GM19328 (cell line): ENCODE results near the gene VSIG2.

Experiments
- ATAC-seq: cut with Tn5 transposase; IDR thresholded peaks from one replicate; pipeline ENCODE4 v1.9.1; 2021; ENCODE audit warnings: mild to moderate bottlenecking, moderate library complexity; ENCODE audit not compliant: unreplicated experiment

The VSIG2 gene

DNA sequence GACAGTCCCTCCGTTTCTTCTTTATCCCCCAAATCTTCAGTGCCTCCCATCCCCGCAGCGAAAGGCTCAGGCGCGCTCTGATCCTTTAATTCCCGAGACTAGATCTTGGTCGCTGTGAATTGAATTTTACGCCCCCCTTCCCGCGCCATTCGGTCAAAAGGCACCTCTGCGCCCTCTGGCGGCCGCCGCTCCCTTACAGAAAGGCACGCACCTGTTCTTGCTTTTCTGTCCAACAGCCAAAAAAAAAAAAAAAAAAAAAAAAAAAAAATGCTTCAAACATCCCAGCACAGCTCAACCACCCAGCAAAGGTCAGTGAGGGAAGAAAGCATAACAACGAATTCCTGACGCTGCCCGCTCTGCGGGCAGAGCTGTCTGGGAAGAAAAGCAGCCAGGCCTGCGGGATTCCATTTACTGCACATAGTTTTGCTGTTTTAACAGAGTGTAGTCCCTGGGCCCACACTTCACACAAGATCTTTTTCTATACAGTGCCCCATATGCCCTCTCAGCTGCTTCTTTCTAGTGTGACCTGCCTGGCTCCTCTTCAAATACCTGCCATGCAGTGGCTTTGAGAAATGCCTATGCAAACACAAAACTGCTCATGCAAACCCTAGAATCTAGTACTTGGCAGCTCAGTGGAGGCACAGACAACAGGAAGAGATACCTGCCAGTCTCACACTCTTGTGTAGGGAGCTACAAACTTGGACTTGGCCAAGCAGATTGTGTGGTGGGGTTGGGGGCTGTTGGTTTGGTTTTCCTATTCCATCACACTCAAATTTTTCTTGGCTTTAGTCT lies 11.3 kb upstream of the VSIG2 start:
- ATAC-seq = no peak

DNA sequence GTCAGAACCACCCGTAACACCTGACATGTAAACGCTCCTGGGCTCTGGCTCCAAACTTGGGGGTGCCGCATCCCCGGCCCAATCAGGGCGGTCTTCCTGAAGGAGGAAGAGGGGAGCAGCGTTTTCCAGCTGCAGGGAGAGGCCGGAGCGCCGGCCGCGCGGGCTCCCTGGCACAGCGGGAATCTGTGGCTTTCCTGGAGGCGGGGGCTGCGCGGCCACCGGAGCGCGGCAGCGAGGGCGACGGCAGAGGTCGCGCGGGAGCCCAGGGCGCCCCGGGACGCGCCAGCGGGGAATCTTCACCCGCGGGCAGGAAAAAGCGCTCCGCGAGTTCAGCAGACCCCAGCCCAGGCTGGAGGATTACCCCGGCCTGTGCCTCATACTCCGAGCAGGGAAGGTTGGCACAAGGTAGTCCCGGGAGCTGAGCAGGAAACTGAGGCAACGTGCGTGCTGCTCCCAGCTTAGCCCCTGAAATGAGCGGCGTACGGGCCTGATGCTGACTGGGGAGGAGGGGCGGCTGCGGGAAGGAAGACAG lies 10.6 kb upstream of the VSIG2 start:
- peak; percentile 2 for ATAC-seq

DNA sequence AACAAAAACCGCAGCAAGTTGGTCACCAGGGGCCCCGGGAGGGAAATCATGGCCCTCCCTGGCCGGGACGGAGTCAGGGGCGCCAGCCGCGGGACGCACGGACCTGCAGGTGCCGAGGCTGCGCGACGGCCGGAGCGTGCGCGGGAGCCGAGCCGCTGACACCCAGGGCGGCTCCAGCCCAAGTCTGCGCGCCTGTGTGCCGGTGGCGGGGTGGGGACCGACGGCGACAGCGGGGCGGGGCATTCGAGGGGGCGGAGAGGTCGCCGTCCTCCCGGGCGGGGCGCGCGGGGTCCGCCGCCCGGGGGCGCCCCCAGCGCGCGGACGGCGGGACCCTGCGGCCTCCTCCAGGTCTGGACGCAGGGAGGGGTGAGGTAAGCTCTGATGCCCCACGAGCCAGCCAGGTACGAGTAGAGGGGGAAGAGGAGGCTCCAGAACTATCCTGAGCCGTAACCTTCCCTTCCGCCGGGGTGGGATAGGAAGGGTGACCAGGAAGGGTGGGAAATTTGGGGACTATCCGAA lies 10.1 kb upstream of the VSIG2 start, which contains the start of gene ESAM:
Gene ESAM, minus strand, starts transcription at position 186 of the 519 bp plus-strand sequence. Its CDS starts 136 bp downstream, at position 50.
- ATAC-seq = peak; percentile 54

DNA sequence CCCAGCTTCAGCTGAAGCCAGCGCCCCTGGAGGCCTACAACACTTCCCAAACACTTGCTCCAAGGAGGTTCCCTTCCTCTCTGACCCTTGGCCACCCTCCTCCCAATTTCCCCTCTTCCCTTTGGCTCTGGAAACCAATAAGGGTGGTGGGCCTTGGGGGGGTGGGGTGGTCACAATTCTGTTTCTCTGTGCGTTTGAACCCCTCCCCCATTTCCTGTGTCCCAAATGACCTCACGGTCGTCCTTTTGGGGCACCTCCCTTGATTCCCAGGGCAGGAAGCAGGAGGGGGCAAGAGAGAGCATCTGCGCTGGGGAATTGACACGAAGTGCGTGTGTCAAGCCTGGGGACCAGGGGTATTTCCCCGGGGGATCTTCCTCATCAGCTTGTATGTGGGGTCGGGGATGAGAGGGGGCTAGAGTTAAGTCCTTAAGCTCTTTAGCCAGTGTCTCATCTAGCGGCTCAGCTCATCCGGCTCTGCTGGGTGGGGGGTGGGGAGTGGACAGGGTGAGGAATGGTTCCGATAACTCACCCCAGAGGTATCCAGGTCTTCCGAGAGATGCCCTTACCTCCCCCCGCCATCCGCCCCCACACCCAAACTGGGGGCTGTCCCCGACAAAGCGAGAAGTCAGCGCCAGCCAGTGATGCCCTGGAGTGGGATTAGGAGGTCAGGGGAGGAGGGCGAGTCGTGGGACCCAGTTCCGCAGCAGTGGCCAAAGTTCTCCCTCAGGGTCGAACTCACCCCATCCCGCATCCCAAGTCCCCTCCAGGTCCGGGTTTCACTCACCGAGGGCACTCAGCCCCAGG lies 9.4 kb upstream of the VSIG2 start:
- no peak for ATAC-seq

DNA sequence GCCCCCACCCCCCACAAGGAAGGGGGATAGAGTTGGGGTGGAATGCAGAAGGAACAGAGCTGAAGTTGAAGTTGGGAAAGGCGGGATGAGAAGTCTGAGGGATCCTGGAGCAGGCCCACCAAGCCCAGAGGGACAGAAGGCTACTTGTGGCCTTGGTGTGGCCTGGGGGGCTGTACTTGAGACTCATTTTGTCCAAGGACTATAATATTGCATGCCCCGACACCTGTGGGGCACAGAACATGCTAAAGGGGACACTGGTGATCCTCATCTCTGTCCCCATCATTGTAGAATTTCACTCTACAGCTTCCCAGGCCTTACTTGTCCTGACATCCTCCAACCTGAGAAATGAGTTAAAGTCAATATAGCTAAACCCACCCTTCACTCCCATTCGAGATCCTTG lies 8.8 kb upstream of the VSIG2 start:
- no peak for ATAC-seq

DNA sequence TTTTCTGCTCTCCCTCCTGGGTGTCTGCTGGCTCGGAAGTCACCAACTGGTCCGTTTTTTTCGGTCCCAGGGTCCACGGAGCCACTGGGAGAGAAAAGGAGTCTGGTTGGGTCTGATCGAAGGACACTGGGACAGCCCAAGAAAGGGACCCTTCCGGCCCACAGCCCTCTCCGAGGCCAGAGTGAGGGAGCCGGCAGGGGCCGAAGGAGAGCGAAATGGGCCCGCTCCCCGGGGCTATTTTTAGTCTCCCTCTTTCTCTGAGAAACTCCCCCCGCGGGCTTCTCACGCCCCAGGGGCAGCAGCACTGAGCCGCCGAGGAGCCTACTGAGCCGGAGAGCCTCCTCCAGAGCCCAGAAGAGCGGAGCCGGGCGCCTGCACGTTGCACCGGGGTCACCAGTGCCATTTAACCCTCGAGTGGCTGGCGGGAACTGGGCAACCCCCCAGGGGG lies 8.2 kb upstream of the VSIG2 start:
- ATAC-seq = no peak

DNA sequence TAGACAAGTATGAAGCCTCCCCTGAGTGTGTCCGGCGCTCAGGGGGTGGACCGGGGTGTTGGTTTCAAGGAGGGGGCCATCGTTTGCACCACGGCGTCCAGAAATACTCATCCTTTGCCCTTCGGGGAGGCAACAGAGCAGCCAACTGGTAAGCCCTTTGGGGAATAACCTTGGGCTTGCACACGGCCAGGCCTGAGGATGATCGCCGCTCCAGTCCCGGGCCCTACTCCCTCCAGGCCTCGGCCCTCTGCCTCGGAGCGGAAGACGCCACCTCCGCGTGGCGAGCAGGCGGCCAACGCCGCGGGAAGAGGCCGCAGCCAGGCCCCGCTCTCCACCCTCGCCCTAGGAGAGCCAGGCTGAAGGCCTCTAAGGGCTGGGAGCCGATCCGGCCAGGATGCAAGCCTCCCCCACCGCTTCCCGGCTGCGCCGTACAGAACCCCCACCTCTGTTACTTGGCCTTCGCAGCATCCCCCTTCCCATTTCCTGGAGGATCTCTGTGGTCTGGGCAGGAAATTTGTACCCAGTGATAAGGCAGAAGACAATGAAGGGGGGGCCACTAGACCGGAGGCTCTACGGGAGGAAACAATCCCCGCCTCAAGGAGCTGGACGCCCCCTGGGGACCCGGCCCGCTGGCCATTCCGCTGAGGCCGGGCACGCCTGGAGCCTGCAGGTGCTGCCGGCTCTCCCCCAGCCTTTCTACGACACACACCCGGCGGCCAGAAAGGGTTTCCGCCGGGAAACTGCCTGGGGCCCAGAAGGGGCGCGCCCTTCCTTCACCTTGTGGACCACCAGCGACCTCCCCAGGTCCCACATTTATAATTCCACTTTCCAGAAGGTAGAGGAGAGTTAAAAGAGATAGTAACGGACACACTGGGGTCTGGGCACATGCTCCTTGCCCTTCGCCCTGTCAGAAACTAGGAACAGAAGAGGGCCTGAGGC lies 7.5 kb upstream of the VSIG2 start:
- no peak for ATAC-seq

DNA sequence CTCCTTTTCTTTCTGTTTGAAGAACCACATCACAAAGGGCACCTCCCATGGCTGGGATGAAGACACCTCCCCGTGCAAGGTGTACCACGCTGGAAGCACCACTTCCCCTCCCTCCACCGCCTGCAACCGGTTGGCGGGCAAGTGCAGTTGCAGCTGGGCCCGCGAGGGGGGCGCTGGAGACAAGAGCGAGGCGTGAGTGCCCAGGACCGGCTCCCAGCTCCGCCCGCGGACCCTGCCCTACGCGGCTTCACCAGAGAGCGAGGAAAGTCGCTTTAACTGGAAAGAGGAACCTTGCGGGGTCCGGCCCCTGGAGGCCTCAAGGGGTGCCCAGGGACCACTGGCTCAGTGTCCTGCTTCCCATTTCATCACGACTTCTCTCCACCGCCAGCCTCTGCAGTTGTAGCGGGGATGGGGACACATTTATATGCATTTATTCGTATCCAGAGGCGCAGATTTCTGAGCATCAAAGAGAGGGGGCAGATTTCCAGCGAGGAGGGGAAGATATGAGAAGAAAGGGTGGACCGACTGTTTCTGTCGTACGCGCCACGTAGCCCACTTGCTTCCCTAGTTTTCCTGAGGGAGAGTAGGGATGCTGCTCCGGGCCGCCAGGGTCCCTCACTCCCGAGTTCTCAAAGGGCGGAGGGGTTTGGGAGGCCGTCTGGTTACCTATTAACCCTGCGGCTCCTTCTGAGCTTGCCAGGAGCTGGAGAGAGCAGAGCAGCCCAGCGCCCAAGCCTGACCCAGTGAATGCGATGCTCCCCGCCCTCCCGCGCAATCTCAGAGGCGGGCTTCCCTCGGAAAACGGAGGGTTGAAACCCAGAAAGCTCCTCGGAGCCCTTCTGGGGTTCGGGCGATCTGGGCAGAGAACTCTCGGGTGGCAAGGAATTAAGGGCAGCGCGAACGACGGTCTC lies 6.6 kb upstream of the VSIG2 start:
- peak; percentile 49 for ATAC-seq

DNA sequence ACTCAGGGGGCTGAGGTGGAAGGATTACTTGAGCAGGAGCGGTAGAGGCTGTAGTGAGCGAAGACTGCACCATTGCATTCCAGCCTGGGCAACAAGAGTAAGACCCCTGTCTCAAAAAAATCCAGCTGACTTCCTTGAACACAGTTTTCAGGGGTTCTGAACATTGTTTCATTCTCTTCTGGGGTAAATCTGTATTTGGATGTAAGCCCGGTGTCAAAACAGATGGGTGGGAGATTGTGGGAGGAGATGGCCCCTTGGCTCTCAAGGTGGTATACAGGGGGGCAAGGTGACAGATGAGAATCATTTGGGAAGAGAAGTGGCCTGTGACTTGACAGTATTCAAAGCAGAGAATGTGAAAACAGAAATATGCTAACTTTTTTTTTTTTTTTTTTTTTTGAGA lies 5.3 kb upstream of the VSIG2 start:
- no peak for ATAC-seq

DNA sequence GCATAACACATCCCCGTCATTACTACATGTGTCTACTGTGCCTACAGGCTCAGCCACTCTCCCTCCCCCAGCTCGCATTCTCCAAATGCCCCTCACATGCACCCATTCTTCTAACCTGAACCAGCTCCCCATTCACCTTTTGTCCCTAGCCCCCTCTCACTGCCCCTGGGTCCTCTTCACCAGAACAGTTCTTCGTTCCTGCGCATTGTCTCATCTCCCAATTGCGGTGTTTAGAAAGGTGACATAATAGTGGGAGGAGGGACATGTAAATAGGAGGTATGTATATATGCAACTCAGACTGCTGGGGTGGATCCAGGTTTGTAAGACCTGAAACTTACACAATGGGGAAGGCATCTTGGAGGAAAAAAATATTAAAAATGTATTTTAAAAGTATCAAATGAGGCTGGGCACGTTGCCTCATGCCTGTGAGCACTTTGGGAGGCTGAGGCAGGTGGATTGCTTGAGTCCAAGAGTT lies 4.7 kb upstream of the VSIG2 start:
- no peak for ATAC-seq

DNA sequence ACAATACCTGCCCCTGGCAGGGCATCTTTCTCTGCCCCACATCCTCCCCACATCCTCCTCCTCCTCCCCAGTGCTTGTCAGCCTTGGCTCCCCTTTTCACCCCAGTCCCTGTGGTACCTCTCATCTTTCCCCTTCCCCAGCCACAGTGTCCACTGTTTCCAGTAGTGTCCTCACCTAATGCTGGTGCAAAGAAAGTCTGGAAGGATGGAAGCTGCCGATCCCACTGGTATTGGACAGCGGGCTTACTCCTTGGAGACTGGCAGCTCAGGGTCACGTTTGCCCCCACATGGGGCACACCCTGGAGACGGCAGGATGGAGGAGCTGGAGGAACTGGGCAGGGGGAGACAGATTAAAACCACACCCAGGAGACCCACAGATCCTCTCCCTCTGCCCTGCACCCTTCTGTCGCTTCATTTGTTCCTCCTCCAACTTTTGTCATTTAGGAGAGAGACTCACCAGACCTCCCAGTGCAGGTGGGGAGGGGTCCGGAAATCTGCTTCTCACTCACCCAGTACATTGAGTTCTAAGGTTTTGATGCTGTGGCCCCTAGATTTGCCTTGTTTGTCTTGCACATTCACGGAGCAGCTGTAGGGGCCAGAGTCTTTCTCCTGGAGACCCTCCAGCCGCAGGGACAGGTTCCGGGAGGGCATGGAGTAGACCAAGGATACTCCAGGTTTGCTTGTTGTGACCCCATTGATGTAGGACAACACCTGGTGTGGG lies 4.1 kb upstream of the VSIG2 start:
- no peak for ATAC-seq

DNA sequence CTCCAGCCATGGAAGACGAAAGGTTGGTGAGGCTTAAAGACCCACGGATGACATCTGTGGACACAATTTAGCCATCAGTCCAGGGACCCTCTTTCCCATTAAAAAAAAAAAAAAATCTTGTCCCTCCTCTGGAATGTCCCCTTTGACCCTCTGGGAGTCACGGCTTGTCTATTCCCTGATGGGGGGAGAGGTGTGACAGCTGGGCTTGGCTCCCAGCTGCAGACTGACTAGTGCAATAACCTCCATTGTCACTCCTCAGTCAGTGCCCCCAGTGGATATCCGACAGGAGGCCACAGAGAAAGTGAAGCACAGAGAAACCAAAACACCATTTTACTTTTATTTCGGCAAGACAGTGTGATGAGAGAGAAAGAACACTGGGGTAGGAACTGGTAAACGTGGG lies 2.7 kb upstream of the VSIG2 start:
- ATAC-seq = no peak

DNA sequence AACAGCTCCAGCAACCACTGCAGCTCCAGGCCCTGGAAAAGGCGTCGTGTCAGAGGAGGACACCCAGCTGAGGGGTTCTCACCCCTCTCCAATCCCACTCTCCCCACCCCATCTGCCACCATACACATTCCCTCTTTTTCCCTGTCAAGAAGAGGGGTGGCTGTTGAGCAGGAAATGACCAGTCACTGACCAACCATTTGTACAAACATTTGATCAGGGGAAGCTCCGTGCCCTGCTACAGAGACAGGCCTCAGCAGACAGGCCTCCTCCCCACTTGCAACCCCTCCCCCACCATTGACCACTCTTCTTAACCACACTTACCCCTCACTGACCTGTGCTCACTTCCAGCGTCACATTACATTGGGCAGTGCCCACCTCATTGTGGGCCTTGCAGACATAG lies 2.3 kb upstream of the VSIG2 start:
- ATAC-seq = no peak

DNA sequence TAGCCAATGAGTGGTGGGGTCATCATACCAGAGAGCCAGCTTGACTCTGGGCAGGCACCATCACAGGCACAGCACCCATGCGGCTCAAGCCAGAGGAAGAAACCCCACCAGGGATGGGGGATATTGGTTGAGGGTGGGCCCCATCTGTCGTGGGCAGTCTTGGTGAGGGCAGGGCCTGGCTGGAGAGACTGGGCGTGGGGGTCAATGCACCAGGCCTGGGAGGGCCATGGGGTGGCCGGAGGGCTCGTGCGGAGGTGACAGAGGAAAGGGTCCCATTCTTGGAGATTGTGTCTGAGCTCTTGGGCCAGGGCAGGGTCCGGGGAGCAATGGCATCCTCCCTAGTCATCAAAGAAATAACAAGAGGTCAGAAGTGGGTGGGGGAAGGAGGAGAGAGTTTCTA lies 1.6 kb upstream of the VSIG2 start:
- ATAC-seq = no peak

DNA sequence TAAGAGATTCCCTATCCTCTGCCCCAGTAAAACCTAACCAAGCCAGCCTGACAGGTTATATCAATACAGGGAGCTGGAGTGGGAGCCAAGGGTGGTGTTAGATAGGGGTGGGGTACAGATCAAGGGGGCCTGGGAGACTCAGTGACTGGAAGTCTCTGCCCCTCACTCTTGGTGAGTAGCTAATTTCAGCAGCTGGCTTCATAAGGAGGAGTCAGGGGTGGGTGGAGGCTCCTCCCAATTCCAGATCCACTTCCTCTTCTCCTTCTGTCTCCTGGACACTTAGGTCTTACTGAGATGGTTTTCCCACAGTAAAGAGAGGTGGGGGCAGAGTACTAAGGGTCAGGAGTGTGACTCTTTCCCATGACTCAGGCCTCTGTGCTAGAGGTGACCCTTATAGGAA lies 1.1 kb upstream of the VSIG2 start:
- ATAC-seq = no peak

DNA sequence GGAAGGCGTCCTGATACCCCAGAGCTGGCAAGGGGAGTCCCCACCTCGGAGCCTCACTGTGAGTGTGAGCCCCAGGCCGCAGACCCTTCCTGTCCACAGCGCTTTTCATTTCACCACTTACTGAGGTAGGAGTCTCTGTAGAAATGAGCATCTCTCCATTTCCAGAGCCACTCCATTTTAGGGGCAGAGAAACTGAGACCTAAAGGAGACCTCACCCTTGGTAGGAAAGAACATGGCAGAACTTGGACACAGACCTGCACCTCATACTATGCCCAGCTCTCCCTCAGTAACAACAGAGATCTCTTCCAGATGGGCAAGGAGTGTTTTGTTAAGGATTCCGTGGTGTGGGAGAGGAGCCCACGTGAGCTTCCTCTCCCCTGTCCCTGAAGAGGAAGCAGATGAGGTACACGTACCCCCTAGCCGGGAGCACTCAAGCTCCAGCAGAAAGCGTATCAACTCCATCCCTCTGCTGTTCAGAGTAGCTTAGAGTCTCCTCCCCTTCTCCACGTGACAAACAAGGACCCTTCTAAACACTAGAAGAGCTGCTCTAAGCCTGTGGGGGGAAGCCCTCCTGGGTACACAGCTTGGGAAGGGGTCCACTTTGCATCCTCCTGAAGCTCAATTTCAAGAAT lies 532 bp upstream of the VSIG2 start:
- no peak for ATAC-seq

DNA sequence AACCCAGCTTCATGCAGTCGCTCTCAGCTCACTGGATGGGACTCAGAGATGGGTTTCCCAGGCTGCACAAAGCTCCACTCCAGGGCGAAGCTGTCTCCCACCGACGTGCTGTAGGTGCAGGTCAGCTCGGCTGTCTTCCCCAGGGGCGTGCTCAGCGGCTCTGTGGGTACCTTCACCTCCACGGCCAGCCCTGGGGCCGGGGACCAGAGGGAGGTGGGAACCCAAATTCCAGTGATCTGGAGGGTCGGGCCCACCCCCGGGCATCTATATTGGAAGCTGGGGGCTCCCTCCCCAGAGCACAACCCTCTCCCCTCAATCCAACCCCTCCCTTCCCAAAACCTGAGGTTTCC lies 689 bp downstream of the VSIG2 start:
- ATAC-seq = no peak

DNA sequence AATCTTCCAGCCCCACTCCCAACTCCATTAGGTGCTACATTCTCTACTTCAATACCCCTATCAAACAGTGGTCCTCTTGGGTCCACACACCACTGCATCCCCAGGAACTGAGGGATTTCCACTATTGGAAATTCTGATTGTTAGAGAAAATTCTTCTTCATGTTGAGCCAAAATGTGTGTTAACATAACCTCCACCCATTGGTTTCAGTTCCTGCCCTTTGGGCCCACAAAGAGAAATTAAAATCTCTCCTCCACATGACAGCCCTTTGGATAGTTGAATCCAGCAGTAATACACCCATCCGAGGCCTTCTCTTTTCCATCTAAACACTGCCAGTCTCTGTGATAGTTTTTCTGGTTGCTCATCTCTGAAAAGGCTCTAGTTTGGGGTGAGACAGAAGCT lies 2.1 kb downstream of the VSIG2 start:
- no peak for ATAC-seq
